Mesendoderm (in vitro differentiated cells): ENCODE data around the gene ARHGAP5.

ENCODE experiments used
- DNase-seq: peaks from one replicate; pipeline ENCODE4 v3.0.0; 2013
- H2AK5ac ChIP-seq: 2 replicates; pipeline ENCODE4 v1.6.1; 2013; ENCODE audit warnings: low read length, inconsistent platforms
- H2BK120ac ChIP-seq: 2 replicates; pipeline ENCODE4 v1.6.1; 2013; ENCODE audit warnings: low read depth, mild to moderate bottlenecking, low read length, moderate library complexity, mixed read lengths
- H2BK15ac ChIP-seq: replicated peaks from 2 replicates; pipeline ENCODE4 v1.6.1; 2013; ENCODE audit warnings: low read depth, mild to moderate bottlenecking, moderate library complexity
- H2BK5ac ChIP-seq: 2 replicates; pipeline ENCODE4 v1.6.1; 2013; ENCODE audit warnings: low read length, inconsistent platforms
- H3K18ac ChIP-seq: 2 replicates; pipeline ENCODE4 v1.6.1; 2013; ENCODE audit warnings: mild to moderate bottlenecking, low read length, mixed read lengths
- H3K23ac ChIP-seq: one replicate; pipeline ENCODE4 v1.6.1; 2013; ENCODE audit warnings: low read length
- H3K27ac ChIP-seq: 2 replicates; pipeline ENCODE4 v1.5.1; 2013; ENCODE audit warnings: low read depth, mild to moderate bottlenecking, inconsistent platforms, low read length, moderate library complexity
- H3K27me3 ChIP-seq: 2 replicates; pipeline ENCODE4 v1.6.1; 2013; ENCODE audit warnings: low read length, control low read depth, mild to moderate bottlenecking, inconsistent platforms; ENCODE audit not compliant: insufficient read depth, poor library complexity
- H3K36me3 ChIP-seq: 2 replicates; pipeline ENCODE4 v1.6.1; 2013; ENCODE audit warnings: low read length, inconsistent platforms; ENCODE audit not compliant: control insufficient read depth, insufficient read depth
- H3K4ac ChIP-seq: one replicate; pipeline ENCODE4 v1.6.1; 2013; ENCODE audit warnings: low read depth, mild to moderate bottlenecking, low read length, moderate library complexity
- H3K4me1 ChIP-seq: 2 replicates; pipeline ENCODE4 v1.6.1; 2013; ENCODE audit warnings: low read depth, low read length, inconsistent platforms; ENCODE audit not compliant: control insufficient read depth
- H3K4me2 ChIP-seq: 2 replicates; pipeline ENCODE4 v1.6.1; 2013; ENCODE audit warnings: low read length
- H3K4me3 ChIP-seq: 2 replicates; pipeline ENCODE4 v1.5.1; 2013; ENCODE audit warnings: mild to moderate bottlenecking, low read length
- H3K56ac ChIP-seq: one replicate; pipeline ENCODE4 v1.6.1; 2013; ENCODE audit warnings: low read length
- H3K79me1 ChIP-seq: 2 replicates; pipeline ENCODE4 v1.6.1; 2013; ENCODE audit warnings: low read length, inconsistent platforms
- H3K79me2 ChIP-seq: 2 replicates; pipeline ENCODE4 v1.6.1; 2013; ENCODE audit warnings: mild to moderate bottlenecking, low read length; ENCODE audit not compliant: control insufficient read depth, insufficient read depth
- H3K9ac ChIP-seq: 2 replicates; pipeline ENCODE4 v1.6.1; 2013; ENCODE audit warnings: low read length, inconsistent platforms
- H4K5ac ChIP-seq: one replicate; pipeline ENCODE4 v1.6.1; 2013; ENCODE audit warnings: low read length
- H4K8ac ChIP-seq: one replicate; pipeline ENCODE4 v1.6.1; 2013; ENCODE audit warnings: low read depth, mild to moderate bottlenecking, control low read depth, low read length, moderate library complexity
- WGBS: extraction: QIAGEN DNeasy Blood & Tissue Kit; methylation state at CpG from one replicate; pipeline ENCODE4 v1.1.7; 2013; ENCODE audit warnings: low lambda C conversion rate, missing lambda C conversion rate; ENCODE audit not compliant: insufficient coverage; ENCODE audit errors: extremely low coverage; 5-methylcytosine and 5-hydroxymethylcytosine counted together

Gene ARHGAP5

DNA sequence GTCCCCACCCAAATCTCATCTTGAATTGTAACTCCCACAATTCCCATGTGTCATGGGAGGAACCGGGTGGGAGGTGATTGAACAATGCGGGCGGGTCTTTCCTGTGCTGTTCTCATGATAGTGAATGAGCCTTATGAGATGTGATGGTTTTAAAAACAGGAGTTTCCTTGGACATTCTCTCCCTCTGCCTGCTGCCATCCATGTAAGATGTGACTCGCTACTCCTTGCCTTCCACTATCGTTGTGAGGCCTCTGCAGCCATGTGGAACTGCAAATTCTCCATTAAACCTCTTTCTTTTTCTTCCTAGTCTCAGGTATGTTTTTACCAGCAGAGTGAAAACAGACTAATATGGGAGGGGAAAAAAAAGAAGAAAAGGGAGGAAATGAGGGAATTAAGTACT lies 22.6 kb upstream of the ARHGAP5 start:
- no CpG with 5 or more reads among the region's 5 CpGs for WGBS
- H3K79me1 ChIP-seq: no peaks in the 10 kb centered on the region
- H3K4me2 ChIP-seq: no peak overlapping the region
- no peaks in the 10 kb centered on the region for H3K36me3 ChIP-seq
- H2BK5ac ChIP-seq: no peak overlapping the region
- H3K56ac ChIP-seq: no peak overlapping the region
- no peaks in the 10 kb centered on the region for H3K27me3 ChIP-seq
- H4K8ac ChIP-seq: no peak overlapping the region
- H3K79me2 ChIP-seq: no peaks in the 10 kb centered on the region
- H3K23ac ChIP-seq: no peak overlapping the region
- H2BK15ac ChIP-seq: no peak overlapping the region
- no peak overlapping the region for H2BK120ac ChIP-seq
- no peak overlapping the region for H4K5ac ChIP-seq
- H3K4ac ChIP-seq: no peak overlapping the region
- H3K9ac ChIP-seq: no peak overlapping the region
- no peak overlapping the region for H3K4me3 ChIP-seq
- no peak overlapping the region for H3K27ac ChIP-seq
- DNase-seq: no peak
- no peaks in the 10 kb centered on the region for H3K4me1 ChIP-seq
- H3K18ac ChIP-seq: no peak overlapping the region
- H2AK5ac ChIP-seq: no peak overlapping the region

DNA sequence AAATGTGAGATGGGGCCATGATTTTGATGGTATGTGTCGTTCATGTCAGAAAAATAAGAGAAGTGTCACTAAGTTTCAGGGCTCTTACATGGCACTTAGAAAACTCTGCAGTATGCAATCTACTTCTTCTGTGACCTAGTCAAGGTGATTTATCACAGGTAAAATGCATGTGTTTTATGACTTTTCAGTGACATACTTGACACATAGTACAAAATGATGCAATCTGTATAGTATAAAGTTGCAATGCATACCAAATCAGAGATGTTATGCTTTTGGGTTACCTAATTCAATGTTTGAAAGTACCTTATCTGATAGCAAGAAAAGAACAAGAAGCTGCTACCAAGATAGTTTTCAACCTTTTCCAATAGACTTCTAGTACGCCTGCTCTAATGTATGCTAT lies 21.9 kb upstream of the ARHGAP5 start:
- no peaks in the 10 kb centered on the region for H3K27me3 ChIP-seq
- no peak overlapping the region for H3K4ac ChIP-seq
- no peak overlapping the region for H2BK15ac ChIP-seq
- no peaks in the 10 kb centered on the region for H3K79me1 ChIP-seq
- H4K8ac ChIP-seq: no peak overlapping the region
- H3K4me1 ChIP-seq: no peaks in the 10 kb centered on the region
- H3K23ac ChIP-seq: no peak overlapping the region
- no peak overlapping the region for H2BK5ac ChIP-seq
- no peak overlapping the region for H3K4me2 ChIP-seq
- DNase-seq: no peak
- H3K36me3 ChIP-seq: no peaks in the 10 kb centered on the region
- no peak overlapping the region for H2BK120ac ChIP-seq
- H3K56ac ChIP-seq: no peak overlapping the region
- no peak overlapping the region for H3K4me3 ChIP-seq
- no peak overlapping the region for H2AK5ac ChIP-seq
- no peak overlapping the region for H3K9ac ChIP-seq
- WGBS: no CpG with 5 or more reads among the region's 2 CpGs
- no peak overlapping the region for H3K27ac ChIP-seq
- no peak overlapping the region for H4K5ac ChIP-seq
- no peaks in the 10 kb centered on the region for H3K79me2 ChIP-seq
- no peak overlapping the region for H3K18ac ChIP-seq

GRCh38 chr14:32059702-32060101 lies 17.4 kb upstream of the ARHGAP5 start:
- no peaks in the 10 kb centered on the region for H3K79me2 ChIP-seq
- WGBS: no CpG with 5 or more reads among the region's 2 CpGs

DNA sequence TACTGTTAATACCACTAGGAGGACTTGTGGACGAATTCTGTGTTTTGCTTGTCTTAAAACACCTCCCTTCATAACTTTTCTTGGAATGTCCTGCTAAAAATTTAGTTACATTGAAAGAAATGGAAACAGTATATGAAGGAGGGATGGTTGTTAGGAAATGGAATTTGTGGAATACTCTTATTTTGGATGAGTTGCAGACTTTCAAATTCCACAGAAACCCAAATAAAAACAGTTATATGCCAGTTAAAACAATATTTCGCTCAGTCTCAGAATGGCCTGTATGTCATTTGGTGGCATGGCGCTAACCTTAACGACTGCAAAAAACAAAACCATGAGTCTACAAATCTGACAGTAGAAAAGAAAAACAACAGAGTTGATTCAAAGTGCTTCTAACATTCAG lies 12.2 kb upstream of the ARHGAP5 start:
- Histone ChIP-seq H3K9ac (no peak overlapping the region), H2BK120ac (no peak overlapping the region), H2AK5ac (no peak overlapping the region), H3K27ac (no peak overlapping the region), H2BK15ac (no peak overlapping the region), H3K27me3 (no peaks in the 10 kb centered on the region), H3K4ac (no peak overlapping the region), H4K8ac (no peak overlapping the region), H3K23ac (no peak overlapping the region), H3K79me2 (no peaks in the 10 kb centered on the region), H3K4me1 (no peaks in the 10 kb centered on the region), H2BK5ac (no peak overlapping the region), H3K18ac (no peak overlapping the region), H3K79me1 (no peaks in the 10 kb centered on the region), H3K4me3 (no peak overlapping the region), H3K4me2 (no peak overlapping the region), H3K36me3 (no peaks in the 10 kb centered on the region), H3K56ac (no peak overlapping the region), H4K5ac (no peak overlapping the region)
- WGBS: no CpG with 5 or more reads among the region's 4 CpGs
- no peak for DNase-seq

More at GRCh38 chr14:32059702-32060101, 17.4 kb upstream of the ARHGAP5 start:
- Histone ChIP-seq H3K4ac (no peak overlapping the region), H3K56ac (no peak overlapping the region), H3K27ac (no peak overlapping the region), H4K8ac (no peak overlapping the region), H3K27me3 (no peaks in the 10 kb centered on the region), H3K4me2 (no peak overlapping the region), H3K18ac (no peak overlapping the region), H3K4me1 (no peaks in the 10 kb centered on the region), H3K23ac (no peak overlapping the region), H3K79me1 (no peaks in the 10 kb centered on the region), H4K5ac (no peak overlapping the region), H2AK5ac (no peak overlapping the region), H3K4me3 (no peak overlapping the region), H3K9ac (no peak overlapping the region), H2BK120ac (no peak overlapping the region), H2BK15ac (no peak overlapping the region), H2BK5ac (no peak overlapping the region), H3K36me3 (no peaks in the 10 kb centered on the region)
- no peak for DNase-seq

- no peak overlapping the region for H3K23ac ChIP-seq
- no peak overlapping the region for H3K27ac ChIP-seq
- no peak overlapping the region for H3K56ac ChIP-seq
- H2AK5ac ChIP-seq: no peak overlapping the region
- no peaks in the 10 kb centered on the region for H3K27me3 ChIP-seq
- no peak overlapping the region for H3K4me2 ChIP-seq
- H2BK120ac ChIP-seq: no peak overlapping the region
- H3K4me1 ChIP-seq: no peaks in the 10 kb centered on the region
- no peaks in the 10 kb centered on the region for H3K79me2 ChIP-seq
- no peak for DNase-seq
- no peak overlapping the region for H3K4ac ChIP-seq
- H3K4me3 ChIP-seq: no peak overlapping the region
- H3K18ac ChIP-seq: no peak overlapping the region
- H3K9ac ChIP-seq: no peak overlapping the region
- no CpG with 5 or more reads among the region's 2 CpGs for WGBS
- H2BK5ac ChIP-seq: no peak overlapping the region
- H4K5ac ChIP-seq: no peak overlapping the region
- no peaks in the 10 kb centered on the region for H3K36me3 ChIP-seq
- no peak overlapping the region for H4K8ac ChIP-seq
- no peaks in the 10 kb centered on the region for H3K79me1 ChIP-seq
- H2BK15ac ChIP-seq: no peak overlapping the region
These were observed 8.4 kb upstream of the ARHGAP5 start for GRCh38 chr14:32068708-32069107.

GRCh38 chr14:32070282-32070681 lies 6.8 kb upstream of the ARHGAP5 start:
- Histone ChIP-seq H3K79me2 (no peaks in the 10 kb centered on the region), H2AK5ac (no peak overlapping the region), H2BK120ac (no peak overlapping the region), H3K4me3 (no peak overlapping the region), H4K8ac (no peak overlapping the region), H2BK15ac (no peak overlapping the region), H3K27me3 (no peaks in the 10 kb centered on the region), H3K9ac (no peak overlapping the region), H3K56ac (no peak overlapping the region), H3K4ac (no peak overlapping the region), H3K36me3 (no peaks in the 10 kb centered on the region), H4K5ac (no peak overlapping the region), H3K4me2 (no peak overlapping the region), H2BK5ac (no peak overlapping the region), H3K23ac (no peak overlapping the region), H3K27ac (no peak overlapping the region), H3K4me1 (peaks cover 1% of the 10 kb centered on the region), H3K79me1 (no peaks in the 10 kb centered on the region), H3K18ac (no peak overlapping the region)
- no CpG with 5 or more reads among the region's 3 CpGs for WGBS
- no peak for DNase-seq
